HepG2 (cell line): Measurements from ENCODE around the gene CCDC57. TPM values are rescaled to one million over a fixed set of nuclear protein-coding genes. Genes with fewer than 3 reads are reported as not detected.

Experiments
- ATF7-NPFF ChIP-seq: sonication (generic); formaldehyde crosslinking; IDR thresholded peaks from 2 replicates; pipeline ENCODE4 v1.8.1; 2023; ENCODE audit warnings: mild to moderate bottlenecking, low read depth, missing genetic modification reagents, moderate library complexity
- CCDC6 ChIP-seq: sonication (generic); formaldehyde crosslinking; IDR thresholded peaks from 2 replicates; pipeline ENCODE4 v1.8.1; 2022; ENCODE audit warnings: mild to moderate bottlenecking, missing genetic modification reagents, moderate library complexity
- FOXP1 ChIP-seq, 2 experiments: fragments of 450-650 bp in 1 of 2; IDR thresholded peaks; 2 replicates each; pipeline ENCODE4 v1.6.1; 2017 to 2018; ENCODE audit warnings: antibody characterized with exemption in 1 of 2
- HNRNPUL1 ChIP-seq: fragments of 200-400 bp; formaldehyde crosslinking; IDR thresholded peaks from 2 replicates; pipeline ENCODE4 v1.6.1; 2017; ENCODE audit warnings: low read depth, mild to moderate bottlenecking, low read length, moderate library complexity
- NFIB ChIP-seq: sonication (generic); formaldehyde crosslinking; IDR thresholded peaks from 2 replicates; pipeline ENCODE4 v1.9.0; 2021; ENCODE audit warnings: missing genetic modification reagents, mild to moderate bottlenecking, borderline replicate concordance
- RELA ChIP-seq: sonication (generic); formaldehyde crosslinking; IDR thresholded peaks from 2 replicates; pipeline ENCODE4 v1.4.0; 2020; ENCODE audit warnings: missing genetic modification reagents
- TBX2 ChIP-seq: sonication (generic); formaldehyde crosslinking; IDR thresholded peaks from 2 replicates; pipeline ENCODE4 v1.5.0; 2020; ENCODE audit warnings: missing genetic modification reagents, mild to moderate bottlenecking, borderline replicate concordance
- ZNF354B ChIP-seq: sonication (generic); formaldehyde crosslinking; IDR thresholded peaks from 2 replicates; pipeline ENCODE4 v1.8.0; 2022; ENCODE audit warnings: mild to moderate bottlenecking, missing genetic modification reagents
- ZNF724P ChIP-seq: sonication (generic); formaldehyde crosslinking; IDR thresholded peaks from 2 replicates; pipeline ENCODE4 v1.8.0; 2022; ENCODE audit warnings: missing genetic modification reagents, borderline replicate concordance
- ZNF746 ChIP-seq: sonication (generic); formaldehyde crosslinking; IDR thresholded peaks from 2 replicates; pipeline ENCODE4 v1.8.0; 2022; ENCODE audit warnings: mild to moderate bottlenecking, missing genetic modification reagents
- ZNF776 ChIP-seq: sonication (generic); formaldehyde crosslinking; IDR thresholded peaks from 2 replicates; pipeline ENCODE4 v1.4.0; 2020; ENCODE audit warnings: mild to moderate bottlenecking, missing genetic modification reagents
- polyA plus RNA-seq, 8 experiments: library from polyadenylated mRNA; depleted of rRNA in 3 of 8; stranded (reverse) in 7 of 8; unstranded in 1 of 8; fragments of >200 nt; fragmentation: Illumina TruSeq in 4 of 8; extraction: Trizol in 4 of 8; gene quantifications; 2 replicates each; pipeline versions ENCODE4 v1.2.1 to v1.2.3, GENCODE V29; 2011 to 2016; ENCODE audit warnings: low read depth in 4 of 8, missing spikeins in 1 of 8, mixed read lengths in 1 of 8; ENCODE audit not compliant: insufficient read depth in 1 of 8
- total RNA-seq, 5 experiments: library from RNA; depleted of rRNA; stranded (reverse); fragments of >200 nt; fragmentation: Illumina TruSeq; extraction: Trizol; gene quantifications; 2 replicates each; pipeline ENCODE4 v1.2.3, GENCODE V29; 2016; ENCODE audit warnings: low read depth in 1 of 5
- TF ChIP-seq, protein P1 (sequence below): sonication (generic); formaldehyde crosslinking; IDR thresholded peaks from 2 replicates; pipeline ENCODE4 v1.4.0; 2020; ENCODE audit warnings: mild to moderate bottlenecking, low read depth, missing genetic modification reagents
- TF ChIP-seq, protein P2 (sequence below): sonication (generic); formaldehyde crosslinking; IDR thresholded peaks from 2 replicates; pipeline ENCODE4 v1.4.0; 2020; ENCODE audit warnings: missing genetic modification reagents
- TF ChIP-seq, protein P3 (sequence below): sonication (generic); formaldehyde crosslinking; IDR thresholded peaks from 2 replicates; pipeline ENCODE4 v1.4.0; 2020; ENCODE audit warnings: mild to moderate bottlenecking, missing genetic modification reagents
- TF ChIP-seq, protein P4 (sequence below): sonication (generic); formaldehyde crosslinking; IDR thresholded peaks from 2 replicates; pipeline ENCODE4 v1.4.0; 2020; ENCODE audit warnings: missing genetic modification reagents
- TF ChIP-seq, protein P5 (sequence below): sonication (generic); formaldehyde crosslinking; conservative IDR thresholded peaks from 2 replicates; pipeline ENCODE4 v1.5.0; 2020; ENCODE audit warnings: missing genetic modification reagents

The CCDC57 gene
- total and polyA plus RNA-seq, 2 of the 13 experiments (the other 11 are each of a cell fraction or from before 2014, with no cell fraction given): 59.3 to 59.9 TPM

DNA sequence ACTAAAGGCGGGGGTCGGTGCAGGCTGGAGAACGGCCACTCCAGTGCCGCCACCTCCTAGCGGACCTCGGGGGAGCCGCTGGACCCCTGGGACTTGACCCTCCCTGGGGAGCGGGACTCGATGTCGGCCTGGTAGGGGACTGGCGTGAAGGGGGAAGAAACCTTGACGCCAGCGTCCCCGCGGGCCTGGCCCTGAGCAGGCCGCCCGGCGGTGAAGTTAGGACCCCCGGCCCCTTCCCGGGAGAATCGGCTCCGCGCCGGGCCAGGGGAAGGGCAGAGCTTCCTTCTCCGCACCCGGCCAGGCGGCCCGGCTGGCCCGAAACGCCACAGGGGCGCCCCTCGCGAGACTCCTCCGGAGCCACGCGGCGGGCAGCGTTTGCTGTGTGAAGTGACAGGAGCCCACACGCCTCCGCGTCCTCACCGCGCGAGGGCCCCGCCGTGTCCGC is 147.4 kb downstream of the CCDC57 start (continued):
- TF ChIP-seq, protein P1, sequence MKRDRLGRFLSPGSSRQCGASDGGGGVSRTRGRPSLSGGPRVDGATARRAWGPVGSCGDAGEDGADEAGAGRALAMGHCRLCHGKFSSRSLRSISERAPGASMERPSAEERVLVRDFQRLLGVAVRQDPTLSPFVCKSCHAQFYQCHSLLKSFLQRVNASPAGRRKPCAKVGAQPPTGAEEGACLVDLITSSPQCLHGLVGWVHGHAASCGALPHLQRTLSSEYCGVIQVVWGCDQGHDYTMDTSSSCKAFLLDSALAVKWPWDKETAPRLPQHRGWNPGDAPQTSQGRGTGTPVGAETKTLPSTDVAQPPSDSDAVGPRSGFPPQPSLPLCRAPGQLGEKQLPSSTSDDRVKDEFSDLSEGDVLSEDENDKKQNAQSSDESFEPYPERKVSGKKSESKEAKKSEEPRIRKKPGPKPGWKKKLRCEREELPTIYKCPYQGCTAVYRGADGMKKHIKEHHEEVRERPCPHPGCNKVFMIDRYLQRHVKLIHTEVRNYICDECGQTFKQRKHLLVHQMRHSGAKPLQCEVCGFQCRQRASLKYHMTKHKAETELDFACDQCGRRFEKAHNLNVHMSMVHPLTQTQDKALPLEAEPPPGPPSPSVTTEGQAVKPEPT (CRISPR knock-in tag): no peak
- peak; percentile 4; the same call in 1 of the 2 replicates for TF ChIP-seq TBX2 (CRISPR knock-in tag)
- no peak for TF ChIP-seq RELA (CRISPR knock-in tag)
- TF ChIP-seq ZNF724P (CRISPR knock-in tag): peak; percentile 40
- no peak for TF ChIP-seq NFIB (CRISPR knock-in tag)
- TF ChIP-seq FOXP1 (IDR thresholded peaks at IDR 0.05): no peak
- TF ChIP-seq FOXP1 (CRISPR knock-in tag; IDR thresholded peaks at IDR 0.05): no peak
- TF ChIP-seq HNRNPUL1: no peak
- no peak for TF ChIP-seq ZNF746
- TF ChIP-seq, protein P2, sequence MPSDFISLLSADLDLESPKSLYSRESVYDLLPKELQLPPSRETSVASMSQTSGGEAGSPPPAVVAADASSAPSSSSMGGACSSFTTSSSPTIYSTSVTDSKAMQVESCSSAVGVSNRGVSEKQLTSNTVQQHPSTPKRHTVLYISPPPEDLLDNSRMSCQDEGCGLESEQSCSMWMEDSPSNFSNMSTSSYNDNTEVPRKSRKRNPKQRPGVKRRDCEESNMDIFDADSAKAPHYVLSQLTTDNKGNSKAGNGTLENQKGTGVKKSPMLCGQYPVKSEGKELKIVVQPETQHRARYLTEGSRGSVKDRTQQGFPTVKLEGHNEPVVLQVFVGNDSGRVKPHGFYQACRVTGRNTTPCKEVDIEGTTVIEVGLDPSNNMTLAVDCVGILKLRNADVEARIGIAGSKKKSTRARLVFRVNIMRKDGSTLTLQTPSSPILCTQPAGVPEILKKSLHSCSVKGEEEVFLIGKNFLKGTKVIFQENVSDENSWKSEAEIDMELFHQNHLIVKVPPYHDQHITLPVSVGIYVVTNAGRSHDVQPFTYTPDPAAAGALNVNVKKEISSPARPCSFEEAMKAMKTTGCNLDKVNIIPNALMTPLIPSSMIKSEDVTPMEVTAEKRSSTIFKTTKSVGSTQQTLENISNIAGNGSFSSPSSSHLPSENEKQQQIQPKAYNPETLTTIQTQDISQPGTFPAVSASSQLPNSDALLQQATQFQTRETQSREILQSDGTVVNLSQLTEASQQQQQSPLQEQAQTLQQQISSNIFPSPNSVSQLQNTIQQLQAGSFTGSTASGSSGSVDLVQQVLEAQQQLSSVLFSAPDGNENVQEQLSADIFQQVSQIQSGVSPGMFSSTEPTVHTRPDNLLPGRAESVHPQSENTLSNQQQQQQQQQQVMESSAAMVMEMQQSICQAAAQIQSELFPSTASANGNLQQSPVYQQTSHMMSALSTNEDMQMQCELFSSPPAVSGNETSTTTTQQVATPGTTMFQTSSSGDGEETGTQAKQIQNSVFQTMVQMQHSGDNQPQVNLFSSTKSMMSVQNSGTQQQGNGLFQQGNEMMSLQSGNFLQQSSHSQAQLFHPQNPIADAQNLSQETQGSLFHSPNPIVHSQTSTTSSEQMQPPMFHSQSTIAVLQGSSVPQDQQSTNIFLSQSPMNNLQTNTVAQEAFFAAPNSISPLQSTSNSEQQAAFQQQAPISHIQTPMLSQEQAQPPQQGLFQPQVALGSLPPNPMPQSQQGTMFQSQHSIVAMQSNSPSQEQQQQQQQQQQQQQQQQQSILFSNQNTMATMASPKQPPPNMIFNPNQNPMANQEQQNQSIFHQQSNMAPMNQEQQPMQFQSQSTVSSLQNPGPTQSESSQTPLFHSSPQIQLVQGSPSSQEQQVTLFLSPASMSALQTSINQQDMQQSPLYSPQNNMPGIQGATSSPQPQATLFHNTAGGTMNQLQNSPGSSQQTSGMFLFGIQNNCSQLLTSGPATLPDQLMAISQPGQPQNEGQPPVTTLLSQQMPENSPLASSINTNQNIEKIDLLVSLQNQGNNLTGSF (CRISPR knock-in tag): 0 out of 2 replicates have a peak, but pooled peaks have one; percentile 17
- TF ChIP-seq ATF7-NPFF: no peak
- TF ChIP-seq, protein P3, sequence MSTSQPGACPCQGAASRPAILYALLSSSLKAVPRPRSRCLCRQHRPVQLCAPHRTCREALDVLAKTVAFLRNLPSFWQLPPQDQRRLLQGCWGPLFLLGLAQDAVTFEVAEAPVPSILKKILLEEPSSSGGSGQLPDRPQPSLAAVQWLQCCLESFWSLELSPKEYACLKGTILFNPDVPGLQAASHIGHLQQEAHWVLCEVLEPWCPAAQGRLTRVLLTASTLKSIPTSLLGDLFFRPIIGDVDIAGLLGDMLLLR: 0 out of 2 replicates have a peak, but pooled peaks have one; percentile 5
- TF ChIP-seq, protein P4, sequence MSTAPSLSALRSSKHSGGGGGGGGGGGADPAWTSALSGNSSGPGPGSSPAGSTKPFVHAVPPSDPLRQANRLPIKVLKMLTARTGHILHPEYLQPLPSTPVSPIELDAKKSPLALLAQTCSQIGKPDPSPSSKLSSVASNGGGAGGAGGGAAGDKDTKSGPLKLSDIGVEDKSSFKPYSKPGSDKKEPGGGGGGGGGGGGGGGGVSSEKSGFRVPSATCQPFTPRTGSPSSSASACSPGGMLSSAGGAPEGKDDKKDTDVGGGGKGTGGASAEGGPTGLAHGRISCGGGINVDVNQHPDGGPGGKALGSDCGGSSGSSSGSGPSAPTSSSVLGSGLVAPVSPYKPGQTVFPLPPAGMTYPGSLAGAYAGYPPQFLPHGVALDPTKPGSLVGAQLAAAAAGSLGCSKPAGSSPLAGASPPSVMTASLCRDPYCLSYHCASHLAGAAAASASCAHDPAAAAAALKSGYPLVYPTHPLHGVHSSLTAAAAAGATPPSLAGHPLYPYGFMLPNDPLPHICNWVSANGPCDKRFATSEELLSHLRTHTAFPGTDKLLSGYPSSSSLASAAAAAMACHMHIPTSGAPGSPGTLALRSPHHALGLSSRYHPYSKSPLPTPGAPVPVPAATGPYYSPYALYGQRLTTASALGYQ (CRISPR knock-in tag): 0 out of 2 replicates have a peak, but pooled peaks have one; percentile 9
- no peak for TF ChIP-seq ZNF354B
- TF ChIP-seq, protein P5, sequence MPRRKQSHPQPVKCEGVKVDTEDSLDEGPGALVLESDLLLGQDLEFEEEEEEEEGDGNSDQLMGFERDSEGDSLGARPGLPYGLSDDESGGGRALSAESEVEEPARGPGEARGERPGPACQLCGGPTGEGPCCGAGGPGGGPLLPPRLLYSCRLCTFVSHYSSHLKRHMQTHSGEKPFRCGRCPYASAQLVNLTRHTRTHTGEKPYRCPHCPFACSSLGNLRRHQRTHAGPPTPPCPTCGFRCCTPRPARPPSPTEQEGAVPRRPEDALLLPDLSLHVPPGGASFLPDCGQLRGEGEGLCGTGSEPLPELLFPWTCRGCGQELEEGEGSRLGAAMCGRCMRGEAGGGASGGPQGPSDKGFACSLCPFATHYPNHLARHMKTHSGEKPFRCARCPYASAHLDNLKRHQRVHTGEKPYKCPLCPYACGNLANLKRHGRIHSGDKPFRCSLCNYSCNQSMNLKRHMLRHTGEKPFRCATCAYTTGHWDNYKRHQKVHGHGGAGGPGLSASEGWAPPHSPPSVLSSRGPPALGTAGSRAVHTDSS (CRISPR knock-in tag): 0 out of 2 replicates have a peak, but pooled peaks have one; percentile 38
- peak; percentile 9; the same call in 1 of the 2 replicates for TF ChIP-seq ZNF776 (CRISPR knock-in tag)
- 0 out of 2 replicates have a peak, but pooled peaks have one; percentile 9 for TF ChIP-seq CCDC6 (CRISPR knock-in tag)
